ENCODE data around the gene ELOVL3. TPM values are rescaled to one million over a fixed set of nuclear protein-coding genes. Genes with fewer than 3 reads are reported as not detected.
"Not testable (repeated sequence)": the region's sequence is repeated elsewhere in the genome, so short reads cannot be mapped to it uniquely, and the experiment has no call there.

The ELOVL3 gene
- total RNA-seq, 4 donors from 2014 or later: 0.81 TPM; not detected in 3

DNA sequence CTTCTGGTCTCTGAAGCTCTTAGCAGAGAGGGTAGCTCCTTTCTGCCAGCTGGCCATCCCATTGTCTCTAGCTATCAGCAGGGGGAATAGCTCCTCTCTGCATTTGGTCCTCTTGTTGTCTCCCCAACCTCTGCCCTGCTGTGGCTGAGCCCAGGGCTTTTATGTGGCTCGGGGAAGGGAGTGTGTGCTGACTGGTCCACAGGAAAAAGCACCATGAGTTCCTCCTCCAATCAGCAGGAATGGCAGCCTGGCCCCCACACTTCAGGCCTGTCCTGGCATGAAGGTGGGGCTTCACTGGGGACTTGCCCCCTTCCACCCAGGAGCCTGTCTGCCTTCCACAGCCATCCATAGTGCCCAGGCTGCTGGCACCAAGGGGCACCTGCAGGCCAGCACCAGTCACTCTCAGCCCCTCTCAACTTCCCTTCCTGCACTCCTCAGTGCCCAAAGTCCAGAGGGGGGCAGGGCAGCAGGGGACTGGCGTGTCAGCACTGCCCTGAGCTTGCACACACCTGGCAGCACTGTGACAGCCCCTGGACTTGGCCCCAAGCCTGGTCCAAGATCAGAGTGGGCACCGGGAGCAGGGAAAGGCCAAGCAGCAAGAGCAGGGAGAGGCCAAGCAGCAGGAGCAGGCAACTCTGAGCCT, 37.7 kb upstream of the ELOVL3 start:
- WGBS, 2 donors (ENCODE audit: low coverage in 1 of 2): no CpG with 5 or more reads among the region's 3 CpGs
- Histone ChIP-seq H3K27ac (no peak overlapping the region), H3K4me1 (peaks cover 0 to 5% (median 0%) of the 10 kb centered on the region in 3 donors), H3K36me3 (no peaks in the 10 kb centered on the region), H3K27me3 (no peaks in the 10 kb centered on the region), H3K4me3 (no peak overlapping the region), H3K9me3 (no peaks in the 10 kb centered on the region)
- ATAC-seq: no peak
- no peak for TF ChIP-seq EP300 (IDR thresholded peaks at IDR 0.05)
- TF ChIP-seq POLR2A (IDR thresholded peaks at IDR 0.05): no peak
- TF ChIP-seq CTCF (IDR thresholded peaks at IDR 0.05): no peak
- no peak for TF ChIP-seq POLR2AphosphoS5 (IDR thresholded peaks at IDR 0.05)

GRCh38 chr10:102188941-102189898, 36.9 kb upstream of the ELOVL3 start:
- H3K36me3 ChIP-seq, H3K9me3 ChIP-seq, H3K27ac ChIP-seq, ATAC-seq, H3K4me1 ChIP-seq, H3K27me3 ChIP-seq, H3K4me3 ChIP-seq: not testable (repeated sequence)
- 47 to 54% methylated on average over 2 to 4 of the region's 7 CpGs for WGBS, 2 donors (ENCODE audit: low coverage in 1 of 2)

GRCh38 chr10:102191956-102192355, 34.1 kb upstream of the ELOVL3 start:
- 77 to 95% methylated on average over 4 to 5 of the region's 7 CpGs for WGBS, 2 donors (ENCODE audit: low coverage in 1 of 2)
- Histone ChIP-seq H3K36me3 (no peaks in the 10 kb centered on the region), H3K27ac (no peak overlapping the region), H3K4me3 (no peak overlapping the region), H3K4me1 (peaks cover 0 to 5% (median 0%) of the 10 kb centered on the region in 3 donors), H3K9me3 (no peaks in the 10 kb centered on the region), H3K27me3 (no peaks in the 10 kb centered on the region)
- no peak for TF ChIP-seq EP300 (IDR thresholded peaks at IDR 0.05)
- TF ChIP-seq POLR2AphosphoS5 (IDR thresholded peaks at IDR 0.05): no peak
- no peak for TF ChIP-seq POLR2A (IDR thresholded peaks at IDR 0.05)
- TF ChIP-seq CTCF (IDR thresholded peaks at IDR 0.05): no peak
- ATAC-seq: no peak

DNA sequence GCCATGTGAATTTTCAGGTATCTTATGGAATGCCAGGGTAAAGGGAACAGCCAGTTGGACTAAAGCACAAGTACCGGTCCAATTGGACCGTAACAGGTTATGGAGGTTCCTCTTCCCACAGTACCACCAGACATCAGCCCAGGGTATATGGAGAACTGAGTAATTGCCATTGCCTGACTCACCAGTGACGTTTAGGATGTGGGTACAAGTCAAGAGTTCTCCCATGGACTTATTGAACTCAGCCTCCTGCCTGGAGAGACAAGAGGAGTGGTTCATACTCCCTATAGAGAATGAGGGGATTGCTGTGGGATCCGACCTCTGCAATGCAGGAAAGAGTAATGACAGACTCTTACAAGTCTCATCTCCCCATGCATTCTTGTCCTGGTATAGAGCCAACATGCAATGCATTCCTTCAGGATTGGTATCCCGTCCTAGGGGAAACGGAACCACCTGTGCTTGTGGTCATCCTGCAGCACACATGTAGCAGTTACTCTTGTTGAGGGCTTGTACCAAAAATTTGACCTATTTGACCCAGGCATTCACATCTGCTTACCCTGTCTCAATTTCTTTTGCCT, 30.7 kb upstream of the ELOVL3 start:
- peaks cover 10% of the 10 kb centered on the region for H3K27me3 ChIP-seq
- H3K9me3 ChIP-seq: no peaks in the 10 kb centered on the region
- H3K4me1 ChIP-seq: no peaks in the 10 kb centered on the region
- ATAC-seq: no peak
- H3K27ac ChIP-seq: no peak overlapping the region
- WGBS, 2 donors (ENCODE audit: low coverage in 1 of 2): 84 to 93% methylated on average over 4 to 5 of the region's 6 CpGs
- no peaks in the 10 kb centered on the region for H3K36me3 ChIP-seq
- H3K4me3 ChIP-seq: no peak overlapping the region
- TF ChIP-seq CTCF (IDR thresholded peaks at IDR 0.05) (no peak), POLR2A (IDR thresholded peaks at IDR 0.05) (no peak), EP300 (IDR thresholded peaks at IDR 0.05) (no peak), POLR2AphosphoS5 (IDR thresholded peaks at IDR 0.05) (no peak)

DNA sequence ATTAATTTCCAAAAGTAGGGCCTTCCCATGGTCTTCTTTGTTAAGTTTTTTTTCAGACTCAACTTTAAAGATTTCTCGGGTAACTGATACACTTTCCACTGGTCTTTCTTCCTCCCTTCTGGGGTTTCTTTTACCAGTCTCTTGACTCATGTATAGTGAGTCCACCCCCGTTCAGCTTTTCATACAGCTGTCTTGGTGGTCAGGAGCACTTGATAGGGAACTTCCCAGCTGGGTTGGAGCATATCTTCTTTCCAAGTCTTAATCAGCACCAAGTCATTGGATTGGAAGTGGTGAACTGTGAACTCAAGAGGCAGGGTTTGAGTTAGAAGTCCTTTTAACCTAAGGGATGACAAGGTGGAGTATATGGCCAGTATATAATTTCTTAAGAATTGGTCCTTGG, 29.2 kb upstream of the ELOVL3 start:
- Histone ChIP-seq H3K4me3 (no peak overlapping the region), H3K4me1 (no peaks in the 10 kb centered on the region), H3K27ac (no peak overlapping the region), H3K27me3 (peaks cover 19% of the 10 kb centered on the region), H3K9me3 (no peaks in the 10 kb centered on the region), H3K36me3 (no peaks in the 10 kb centered on the region)
- TF ChIP-seq CTCF (IDR thresholded peaks at IDR 0.05): no peak
- ATAC-seq: no peak
- 65% methylated on average over 2 of the region's 2 CpGs; no CpG with 5 or more reads in 1 of the 2 donors for whole genome bisulfite sequencing, 2 donors (ENCODE audit: low coverage in 1 of 2)
